GM13976 (cell line): ENCODE data around the gene ARHGAP23.

ENCODE experiments used
- DNase-seq: peaks from one replicate; pipeline ENCODE4 v3.0.0; 2012; ENCODE audit warnings: low spot score
- CTCF ChIP-seq: IDR thresholded peaks from 2 replicates; pipeline ENCODE4 v1.5.1; 2012; ENCODE audit warnings: borderline replicate concordance, mild to moderate bottlenecking; ENCODE audit not compliant: insufficient read depth; ENCODE audit errors: extremely low read depth, missing control alignments, control extremely low read depth
- in situ Hi-C: fragments of 300-500 bp; cut with MboI; formaldehyde crosslinking; loops from one replicate; pipeline ENCODE4 v1.12.0; 2022; ENCODE audit warnings: low sequenced_read_pairs, mixed read lengths, inconsistent platforms; ENCODE audit not compliant: unreplicated experiment

The ARHGAP23 gene

GRCh38 chr17:38428112-38428642 is at the start of gene ARHGAP23:
ARHGAP23 (plus strand) TSS chr17:38428464; CDS start chr17:38428486, 22 bp downstream.
- TF ChIP-seq CTCF = no peak
- in situ Hi-C loops = no loop called here
- DNase-seq = peak; percentile 74

GRCh38 chr17:38379448-38379847 is 48.8 kb upstream of the ARHGAP23 start:
- DNase-seq = no peak
- TF ChIP-seq CTCF = no peak
- in situ Hi-C loops = no loop called here

GRCh38 chr17:38395090-38395489 is 33.2 kb upstream of the ARHGAP23 start:
- in situ Hi-C loops = no loop called here

GRCh38 chr17:38397227-38397626 is 31.0 kb upstream of the ARHGAP23 start:
- TF ChIP-seq CTCF = no peak
- in situ Hi-C loops = no loop called here
- no peak for DNase-seq

More at GRCh38 chr17:38395090-38395489, 33.2 kb upstream of the ARHGAP23 start:
- no peak for DNase-seq
- no peak for TF ChIP-seq CTCF

- in situ Hi-C loops = no loop called here
- DNase-seq = no peak
Observed at GRCh38 chr17:38400286-38400685, 28.0 kb upstream of the ARHGAP23 start.

GRCh38 chr17:38401459-38401858 is 26.8 kb upstream of the ARHGAP23 start:
- TF ChIP-seq CTCF = no peak

More at GRCh38 chr17:38400286-38400685, 28.0 kb upstream of the ARHGAP23 start:
- TF ChIP-seq CTCF = no peak

More at GRCh38 chr17:38401459-38401858, 26.8 kb upstream of the ARHGAP23 start:
- DNase-seq = no peak
- in situ Hi-C loops = no loop called here
